Erythroblast (primary cell): ENCODE results near the gene CCDC74A.
"Not testable (repeated sequence)": the region's sequence is repeated elsewhere in the genome, so short reads cannot be mapped to it uniquely, and the experiment has no call there.

Source experiments
- DNase-seq, 2 experiments: peaks; one replicate each; lab custom pipeline; 2025; lab: John Stamatoyannopoulos, UW
- GATA1 ChIP-seq: IDR thresholded peaks from 2 replicates; pipeline ENCODE4 v1.6.1; 2011; ENCODE audit warnings: low read depth, mild to moderate bottlenecking, control low read depth, low read length, moderate library complexity
- POLR2A ChIP-seq: IDR thresholded peaks from 2 replicates; pipeline ENCODE4 v1.6.1; 2011; ENCODE audit warnings: mild to moderate bottlenecking, low read length

The CCDC74A gene

GRCh38 chr2:131527131-131528001 is at the start of gene CCDC74A:
TSS of gene CCDC74A (plus strand) at chr2:131527888. CDS start at chr2:131527971, 83 bp downstream.
- DNase-seq: peak; percentile 65 to 73

GRCh38 chr2:131478074-131478849 is 49.4 kb upstream of the CCDC74A start:
- DNase-seq: not testable (repeated sequence)

GRCh38 chr2:131478850-131479461 is 48.7 kb upstream of the CCDC74A start:
- DNase-seq: not testable (repeated sequence)

GRCh38 chr2:131480351-131480750 is 47.3 kb upstream of the CCDC74A start:
- DNase-seq: not testable (repeated sequence)

- not testable (repeated sequence) for DNase-seq
Observed at GRCh38 chr2:131482506-131483155, 45.1 kb upstream of the CCDC74A start.

GRCh38 chr2:131483981-131484820 is 43.5 kb upstream of the CCDC74A start:
- not testable (repeated sequence) for DNase-seq

- not testable (repeated sequence) for DNase-seq
Observed at GRCh38 chr2:131484906-131485460, 42.7 kb upstream of the CCDC74A start.

GRCh38 chr2:131486201-131486902 is 41.3 kb upstream of the CCDC74A start:
- not testable (repeated sequence) for DNase-seq

- no peak for TF ChIP-seq POLR2A
- TF ChIP-seq GATA1: no peak
Observed at GRCh38 chr2:131488306-131489205, 39.1 kb upstream of the CCDC74A start.

GRCh38 chr2:131490616-131491468 is 36.8 kb upstream of the CCDC74A start:
- DNase-seq: peak; percentile 30 to 44

More at GRCh38 chr2:131488306-131489205, 39.1 kb upstream of the CCDC74A start:
- no peak for DNase-seq

- peak; percentile 30 to 44 for DNase-seq
Observed at GRCh38 chr2:131491469-131491836, 36.2 kb upstream of the CCDC74A start.

- DNase-seq: peak in 1 of 2 experiments; percentile 80
Observed at GRCh38 chr2:131492015-131492417, 35.7 kb upstream of the CCDC74A start, which contains the start of gene MZT2A. TSS of gene MZT2A (minus strand) at chr2:131492397. CDS start at chr2:131492376, 21 bp downstream.
